Activated CD4-positive, alpha-beta memory T cell treated with anti-CD3 and anti-CD28 coated beads, Interleukin-2, amount 10 ng/mL, durations not matched to agents 7 days and 5 days (primary cell): ENCODE data around the gene AP3S1. TPM values are rescaled to one million over a fixed set of nuclear protein-coding genes. Genes with fewer than 3 reads are reported as not detected.

Experiments
- CTCF ChIA-PET: fragments of 350-600 bp; sonication (Branson Sonifier 250); formaldehyde crosslinking; loops from one replicate; lab custom pipeline; 2021; ENCODE audit warnings: antibody characterized with exemption, inconsistent platforms; lab: Charles Lee
- POLR2A ChIA-PET: fragments of 350-600 bp; sonication (Branson Sonifier 250); formaldehyde crosslinking; loops from one replicate; lab custom pipeline; 2021; ENCODE audit warnings: antibody characterized with exemption; lab: Charles Lee
- DNase-seq: peaks from one replicate; pipeline ENCODE4 v3.0.0-alpha.2; 2020
- H3K27ac Mint-ChIP-seq: one replicate; pipeline ENCODE4 v1.8.0; 2021; ENCODE audit warnings: mild to moderate bottlenecking, mixed read lengths
- H3K27me3 Mint-ChIP-seq: one replicate; pipeline ENCODE4 v1.8.0; 2021; ENCODE audit warnings: mixed read lengths
- H3K36me3 Mint-ChIP-seq: one replicate; pipeline ENCODE4 v1.8.0; 2021; ENCODE audit warnings: low read depth, mixed read lengths
- H3K4me1 Mint-ChIP-seq: one replicate; pipeline ENCODE4 v1.8.0; 2021; ENCODE audit warnings: mixed read lengths
- H3K4me3 Mint-ChIP-seq: one replicate; pipeline ENCODE4 v1.8.0; 2021; ENCODE audit warnings: mild to moderate bottlenecking, mixed read lengths
- H3K9me3 Mint-ChIP-seq: one replicate; pipeline ENCODE4 v1.8.0; 2021; ENCODE audit warnings: mixed read lengths
- total RNA-seq, 2 experiments: library from RNA; stranded (reverse); gene quantifications; one replicate each; pipeline ENCODE4 v1.2.3, GENCODE V29; 2021

The AP3S1 gene
- total RNA-seq, 2 experiments from 2014 or later = 73.5 to 87.0 TPM

- Mint-ChIP-seq H3K4me3 (no peak overlapping the region), H3K27me3 (no peaks in the 10 kb centered on the region), H3K9me3 (peaks cover 3% of the 10 kb centered on the region), H3K27ac (no peak overlapping the region), H3K4me1 (peaks cover 3% of the 10 kb centered on the region), H3K36me3 (peaks cover 73% of the 10 kb centered on the region)
- ChIA-PET CTCF (interaction anchor here (1.1 to 1.9 kb wide), 4 partner anchors 9 to 202 kb away, joined by 4 to 11 read pairs (median 6); no protein-coding TSS in a partner anchor), POLR2A (interaction anchor here (1.9 kb wide), 1 partner anchor 9 kb away, joined by 7 read pairs; the partner anchor contains the start of genes AP3S1 and ATG12)
- DNase-seq = no peak
Observed at GRCh38 chr5:115831163-115831768, 10.5 kb upstream of the AP3S1 start.

GRCh38 chr5:115835481-115835880 lies 6.3 kb upstream of the AP3S1 start:
- Mint-ChIP-seq H3K4me1 (peaks cover 28% of the 10 kb centered on the region), H3K4me3 (no peak overlapping the region), H3K36me3 (peaks cover 61% of the 10 kb centered on the region), H3K27me3 (no peaks in the 10 kb centered on the region), H3K9me3 (no peaks in the 10 kb centered on the region), H3K27ac (no peak overlapping the region)
- POLR2A ChIA-PET = interaction anchor here (1.7 kb wide), 1 partner anchor 29 kb away, joined by 4 read pairs; no protein-coding TSS in a partner anchor
- DNase-seq = no peak
- CTCF ChIA-PET = interaction anchor here (1.0 to 1.1 kb wide), 2 partner anchors 9 to 208 kb away, joined by 3 to 4 read pairs; no protein-coding TSS in a partner anchor

GRCh38 chr5:115838885-115839518 lies 2.7 kb upstream of the AP3S1 start:
- H3K27me3 Mint-ChIP-seq = no peaks in the 10 kb centered on the region
- H3K9me3 Mint-ChIP-seq = no peaks in the 10 kb centered on the region
- H3K27ac Mint-ChIP-seq = no peak overlapping the region
- ChIA-PET CTCF (interaction anchor here (0.6 to 2.0 kb wide), 14 partner anchors 8 to 529 kb away, joined by 3 to 11 read pairs (median 3); no protein-coding TSS in a partner anchor), POLR2A (interaction anchor here (0.8 to 3.7 kb wide), 4 partner anchors 21 to 295 kb away, joined by 3 to 48 read pairs (median 4); partner anchors contain the start of gene TMED7)
- peaks cover 45% of the 10 kb centered on the region for H3K4me1 Mint-ChIP-seq
- H3K4me3 Mint-ChIP-seq = peak overlapping the region; percentile 88
- H3K36me3 Mint-ChIP-seq = peaks cover 44% of the 10 kb centered on the region
- peak; percentile 43 for DNase-seq

GRCh38 chr5:115840873-115841272 lies 862 bp upstream of the AP3S1 start:
- H3K36me3 Mint-ChIP-seq = peaks cover 25% of the 10 kb centered on the region
- peaks cover 56% of the 10 kb centered on the region for H3K4me1 Mint-ChIP-seq

GRCh38 chr5:115842089-115842935 lies 577 bp downstream of the AP3S1 start:
- DNase-seq = no peak
- CTCF ChIA-PET = interaction anchor here (1.2 kb wide), 2 partner anchors 208 to 217 kb away, joined by 4 to 6 read pairs; partner anchors contain the start of gene TMED7
- peaks cover 54% of the 10 kb centered on the region for H3K4me1 Mint-ChIP-seq

More at GRCh38 chr5:115840873-115841272, 862 bp upstream of the AP3S1 start:
- POLR2A ChIA-PET = interaction anchor here (0.5 to 3.7 kb wide), 17 partner anchors 9 to 579 kb away, joined by 3 to 48 read pairs (median 4); partner anchors contain the start of genes CCDC112, FEM1C and TMED7
- H3K9me3 Mint-ChIP-seq = no peaks in the 10 kb centered on the region
- no peaks in the 10 kb centered on the region for H3K27me3 Mint-ChIP-seq
- CTCF ChIA-PET = interaction anchor here (0.7 to 2.0 kb wide), 4 partner anchors 9 to 227 kb away, joined by 3 to 11 read pairs (median 4); no protein-coding TSS in a partner anchor
- H3K27ac Mint-ChIP-seq = peak overlapping the region; percentile 93
- peak overlapping the region; percentile 88 for H3K4me3 Mint-ChIP-seq
- no peak for DNase-seq

GRCh38 chr5:115842952-115843351 lies 1.2 kb downstream of the AP3S1 start:
- Mint-ChIP-seq H3K27me3 (no peaks in the 10 kb centered on the region), H3K4me1 (peaks cover 50% of the 10 kb centered on the region), H3K27ac (no peak overlapping the region), H3K36me3 (peaks cover 8% of the 10 kb centered on the region), H3K9me3 (no peaks in the 10 kb centered on the region), H3K4me3 (peak overlapping the region; percentile 88)
- POLR2A ChIA-PET = interaction anchor here (1.1 to 1.6 kb wide), 6 partner anchors 10 to 300 kb away, joined by 3 to 8 read pairs (median 4); partner anchors contain the start of gene TMED7
- no peak for DNase-seq
- CTCF ChIA-PET = interaction anchor here (1.2 kb wide), 2 partner anchors 208 to 218 kb away, joined by 4 to 6 read pairs; partner anchors contain the start of gene TMED7

More at GRCh38 chr5:115842089-115842935, 577 bp downstream of the AP3S1 start:
- Mint-ChIP-seq H3K9me3 (no peaks in the 10 kb centered on the region), H3K36me3 (peaks cover 13% of the 10 kb centered on the region), H3K4me3 (peak overlapping the region; percentile 88), H3K27ac (peak overlapping the region; percentile 82), H3K27me3 (no peaks in the 10 kb centered on the region)
- POLR2A ChIA-PET = interaction anchor here (0.7 to 3.7 kb wide), 14 partner anchors 9 to 299 kb away, joined by 3 to 48 read pairs (median 4); partner anchors contain the start of genes COMMD10, FEM1C and TMED7

- H3K4me1 Mint-ChIP-seq = peaks cover 48% of the 10 kb centered on the region
- H3K27ac Mint-ChIP-seq = no peak overlapping the region
- ChIA-PET CTCF (interaction anchor here (1.2 kb wide), 2 partner anchors 209 to 219 kb away, joined by 4 to 6 read pairs; partner anchors contain the start of gene TMED7), POLR2A (interaction anchor here (1.1 to 1.6 kb wide), 5 partner anchors 9 to 300 kb away, joined by 4 to 8 read pairs (median 5); partner anchors contain the start of gene TMED7)
- H3K4me3 Mint-ChIP-seq = peak overlapping the region; percentile 88
- H3K27me3 Mint-ChIP-seq = no peaks in the 10 kb centered on the region
- H3K36me3 Mint-ChIP-seq = peaks cover 6% of the 10 kb centered on the region
- H3K9me3 Mint-ChIP-seq = no peaks in the 10 kb centered on the region
- no peak for DNase-seq
Observed at GRCh38 chr5:115843444-115844130, 1.9 kb downstream of the AP3S1 start.

- no peak overlapping the region for H3K4me3 Mint-ChIP-seq
Observed at GRCh38 chr5:115844321-115844817, 2.6 kb downstream of the AP3S1 start.

GRCh38 chr5:115847290-115847689 lies 5.6 kb downstream of the AP3S1 start:
- H3K36me3 Mint-ChIP-seq = no peaks in the 10 kb centered on the region
- H3K9me3 Mint-ChIP-seq = no peaks in the 10 kb centered on the region
- H3K27me3 Mint-ChIP-seq = no peaks in the 10 kb centered on the region
- no peak overlapping the region for H3K27ac Mint-ChIP-seq
- CTCF ChIA-PET = no interaction called here
- no peak for DNase-seq
- H3K4me3 Mint-ChIP-seq = no peak overlapping the region
- POLR2A ChIA-PET = no interaction called here
- H3K4me1 Mint-ChIP-seq = peaks cover 25% of the 10 kb centered on the region

More at GRCh38 chr5:115844321-115844817, 2.6 kb downstream of the AP3S1 start:
- no peak for DNase-seq
- CTCF ChIA-PET = interaction anchor here (1.1 kb wide), 1 partner anchor 17 kb away, joined by 3 read pairs; no protein-coding TSS in a partner anchor
- Mint-ChIP-seq H3K9me3 (no peaks in the 10 kb centered on the region), H3K27me3 (no peaks in the 10 kb centered on the region), H3K27ac (no peak overlapping the region), H3K36me3 (peaks cover 6% of the 10 kb centered on the region), H3K4me1 (peaks cover 40% of the 10 kb centered on the region)
- POLR2A ChIA-PET = interaction anchor here (1.6 kb wide), 1 partner anchor 301 kb away, joined by 5 read pairs; no protein-coding TSS in a partner anchor

GRCh38 chr5:115849258-115849798 lies 7.6 kb downstream of the AP3S1 start:
- CTCF ChIA-PET = interaction anchor here (0.6 kb wide), 1 partner anchor 12 kb away, joined by 3 read pairs; no protein-coding TSS in a partner anchor
- peaks cover 12% of the 10 kb centered on the region for H3K36me3 Mint-ChIP-seq

More at GRCh38 chr5:115849258-115849798, 7.6 kb downstream of the AP3S1 start:
- DNase-seq = no peak
- Mint-ChIP-seq H3K27me3 (no peaks in the 10 kb centered on the region), H3K9me3 (peaks cover 12% of the 10 kb centered on the region), H3K27ac (no peak overlapping the region), H3K4me3 (no peak overlapping the region), H3K4me1 (peaks cover 8% of the 10 kb centered on the region)
- POLR2A ChIA-PET = no interaction called here
